Vagina (tissue), 2 donors: ENCODE results near the gene SRA1. TPM values are rescaled to one million over a fixed set of nuclear protein-coding genes. Genes with fewer than 3 reads are reported as not detected.

Experiments
- DNase-seq, 2 donors: peaks; one replicate each; pipeline ENCODE4 v3.0.0-alpha.2; 2017; ENCODE audit errors: extremely low spot score in 2 of 2
- H3K27ac ChIP-seq: fragments of 200-600 bp; sonication (generic); one replicate; pipeline ENCODE4 v1.5.1; 2019
- H3K27me3 ChIP-seq: fragments of 200-600 bp; sonication (generic); one replicate; pipeline ENCODE4 v1.5.1; 2019
- H3K36me3 ChIP-seq, 2 donors: fragments of 200-600 bp; sonication (generic); one replicate each; pipeline ENCODE4 v1.5.1; 2017 to 2019
- H3K4me1 ChIP-seq: fragments of 200-600 bp; sonication (generic); one replicate; pipeline ENCODE4 v1.5.1; 2019
- H3K4me3 ChIP-seq, 2 donors: fragments of 200-600 bp; sonication (generic); 1 replicate in 1 of 2; 2 replicates in 1 of 2; pipeline ENCODE4 v1.5.1; 2016 to 2019
- H3K9me3 ChIP-seq: fragments of 200-600 bp; sonication (generic); one replicate; pipeline ENCODE4 v1.5.1; 2019
- POLR2A ChIP-seq, 2 donors: fragments of 450-650 bp; IDR thresholded peaks; one replicate each; pipeline ENCODE4 v1.6.1; 2017; ENCODE audit warnings: antibody characterized with exemption in 2 of 2, mild to moderate bottlenecking in 2 of 2, moderate library complexity in 2 of 2
- POLR2AphosphoS5 ChIP-seq, 2 donors: sonication (generic); formaldehyde crosslinking; IDR thresholded peaks; one replicate each; pipeline ENCODE4 v1.9.0; 2017; ENCODE audit warnings: antibody characterized with exemption in 2 of 2, mild to moderate bottlenecking in 2 of 2, low read depth in 1 of 2; ENCODE audit not compliant: insufficient read depth in 1 of 2
- intact Hi-C: fragments of 100-400 bp; cut with DNase I; formaldehyde crosslinking; loops from one replicate; pipeline ENCODE4 v1.15.1; 2023
- microRNA-seq: library from miRNA; unstranded; fragments of <30 nt; microRNA quantifications from one replicate; pipeline ENCODE4, GENCODE V29; 2017; ENCODE audit warnings: borderline number of aligned reads, borderline replicate concordance
- small RNA-seq: library from RNA; depleted of rRNA; stranded (forward); fragments of <200 nt; gene quantifications from one replicate; pipeline ENCODE3, GENCODE V24; 2016
- total RNA-seq: library from RNA; depleted of rRNA; stranded (reverse); fragments of >200 nt; gene quantifications from one replicate; pipeline ENCODE4 v1.2.3, GENCODE V29; 2016
- TF ChIP-seq, protein P1 (sequence below), 3 experiments: fragments of 450-650 bp in 2 of 3; fragments of 200-600 bp in 1 of 3; sonication (generic) in 1 of 3; IDR thresholded peaks; one replicate each; pipeline ENCODE4 v1.5.1; 2017 to 2019; ENCODE audit warnings: antibody characterized with exemption in 3 of 3, mild to moderate bottlenecking in 2 of 3, moderate library complexity in 2 of 3

The SRA1 gene
- total RNA-seq, 1 donor from 2014 or later, result 20.4 TPM

DNA sequence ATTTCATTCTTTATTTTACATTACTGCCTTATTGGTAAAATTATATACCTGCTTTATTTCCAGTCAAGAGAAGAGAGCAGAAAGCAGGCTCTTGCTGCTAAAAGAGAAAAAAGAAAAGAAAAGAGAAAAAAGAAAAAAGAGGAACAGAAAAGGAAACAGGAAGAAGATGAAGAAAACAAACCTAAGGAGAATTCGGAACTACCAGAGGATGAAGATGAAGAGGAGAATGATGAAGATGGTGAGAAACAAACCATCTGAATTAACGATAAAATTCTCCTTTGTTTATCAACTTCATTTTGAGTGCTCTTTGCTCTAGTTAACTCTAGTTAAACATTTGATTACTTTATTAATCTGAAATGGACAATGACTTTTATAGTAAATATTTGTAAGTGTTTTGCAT, 33.3 kb downstream of the SRA1 start:
- no peak for DNase-seq
- TF ChIP-seq, protein P1, sequence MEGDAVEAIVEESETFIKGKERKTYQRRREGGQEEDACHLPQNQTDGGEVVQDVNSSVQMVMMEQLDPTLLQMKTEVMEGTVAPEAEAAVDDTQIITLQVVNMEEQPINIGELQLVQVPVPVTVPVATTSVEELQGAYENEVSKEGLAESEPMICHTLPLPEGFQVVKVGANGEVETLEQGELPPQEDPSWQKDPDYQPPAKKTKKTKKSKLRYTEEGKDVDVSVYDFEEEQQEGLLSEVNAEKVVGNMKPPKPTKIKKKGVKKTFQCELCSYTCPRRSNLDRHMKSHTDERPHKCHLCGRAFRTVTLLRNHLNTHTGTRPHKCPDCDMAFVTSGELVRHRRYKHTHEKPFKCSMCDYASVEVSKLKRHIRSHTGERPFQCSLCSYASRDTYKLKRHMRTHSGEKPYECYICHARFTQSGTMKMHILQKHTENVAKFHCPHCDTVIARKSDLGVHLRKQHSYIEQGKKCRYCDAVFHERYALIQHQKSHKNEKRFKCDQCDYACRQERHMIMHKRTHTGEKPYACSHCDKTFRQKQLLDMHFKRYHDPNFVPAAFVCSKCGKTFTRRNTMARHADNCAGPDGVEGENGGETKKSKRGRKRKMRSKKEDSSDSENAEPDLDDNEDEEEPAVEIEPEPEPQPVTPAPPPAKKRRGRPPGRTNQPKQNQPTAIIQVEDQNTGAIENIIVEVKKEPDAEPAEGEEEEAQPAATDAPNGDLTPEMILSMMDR (IDR thresholded peaks at IDR 0.05), result no peak
- TF ChIP-seq POLR2AphosphoS5 (IDR thresholded peaks at IDR 0.05; ENCODE audit: insufficient read depth in 1 of 2, low read depth in 1 of 2) (no peak), POLR2A (IDR thresholded peaks at IDR 0.05) (no peak)
- no peaks in the 10 kb centered on the region for H3K9me3 ChIP-seq
- H3K27ac ChIP-seq, result no peak overlapping the region
- H3K27me3 ChIP-seq, result no peaks in the 10 kb centered on the region
- no peaks in the 10 kb centered on the region for H3K4me1 ChIP-seq
- intact Hi-C loops, result no loop called here
- H3K36me3 ChIP-seq, result peaks cover 13 to 38% of the 10 kb centered on the region in 2 donors
- no peak overlapping the region for H3K4me3 ChIP-seq

GRCh38 chr5:140513124-140513523, 44.1 kb downstream of the SRA1 start:
- peaks cover 3 to 64% of the 10 kb centered on the region in 2 donors for H3K36me3 ChIP-seq
- H3K4me3 ChIP-seq, result no peak overlapping the region
- no peaks in the 10 kb centered on the region for H3K4me1 ChIP-seq
- no peak for DNase-seq
- intact Hi-C loops, result no loop called here
- no peak for TF ChIP-seq POLR2A (IDR thresholded peaks at IDR 0.05)
- TF ChIP-seq, protein P1 (IDR thresholded peaks at IDR 0.05), result no peak
- no peak for TF ChIP-seq POLR2AphosphoS5 (IDR thresholded peaks at IDR 0.05; ENCODE audit: insufficient read depth in 1 of 2, low read depth in 1 of 2)
- H3K27me3 ChIP-seq, result no peaks in the 10 kb centered on the region
- no peaks in the 10 kb centered on the region for H3K9me3 ChIP-seq
- no peak overlapping the region for H3K27ac ChIP-seq

- H3K9me3 ChIP-seq, result no peaks in the 10 kb centered on the region
- no peaks in the 10 kb centered on the region for H3K4me1 ChIP-seq
- TF ChIP-seq, protein P1 (IDR thresholded peaks at IDR 0.05), result no peak
- no peak for DNase-seq
- peaks cover 4 to 82% of the 10 kb centered on the region in 2 donors for H3K36me3 ChIP-seq
- H3K27me3 ChIP-seq, result no peaks in the 10 kb centered on the region
- no peak overlapping the region for H3K4me3 ChIP-seq
- intact Hi-C loops, result no loop called here
- no peak overlapping the region for H3K27ac ChIP-seq
Observed at GRCh38 chr5:140509898-140510297, 47.4 kb downstream of the SRA1 start.

DNA sequence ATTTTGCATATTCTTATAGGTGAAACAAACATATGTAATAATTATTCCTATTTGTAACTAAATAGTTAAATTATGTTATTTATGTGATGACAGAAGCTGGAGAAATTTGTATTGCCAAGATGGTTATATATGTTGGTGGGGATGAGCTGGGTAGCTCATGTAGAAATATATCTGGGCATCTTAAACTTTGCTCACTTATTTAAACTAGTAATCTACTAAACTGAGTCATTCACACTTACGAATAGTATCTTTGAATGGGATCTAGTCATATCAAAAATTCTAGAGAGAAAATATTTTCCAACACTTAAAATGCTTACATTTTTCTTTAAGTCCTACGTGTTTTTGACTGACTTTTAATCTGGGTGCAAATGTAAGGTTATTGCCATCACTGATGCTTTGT, 54.4 kb downstream of the SRA1 start:
- intact Hi-C loops, result no loop called here
- Histone ChIP-seq H3K4me3 (no peak overlapping the region), H3K36me3 (peaks cover 4 to 46% of the 10 kb centered on the region in 2 donors), H3K27me3 (no peaks in the 10 kb centered on the region), H3K9me3 (no peaks in the 10 kb centered on the region), H3K27ac (no peak overlapping the region), H3K4me1 (no peaks in the 10 kb centered on the region)
- no peak for DNase-seq
- no peak for TF ChIP-seq POLR2A (IDR thresholded peaks at IDR 0.05)
- TF ChIP-seq, protein P1 (IDR thresholded peaks at IDR 0.05), result no peak
- TF ChIP-seq POLR2AphosphoS5 (IDR thresholded peaks at IDR 0.05; ENCODE audit: insufficient read depth in 1 of 2, low read depth in 1 of 2), result no peak

Small RNA genes lying within 50 kb of the gene (microRNA-seq; reads per million reads assigned to microRNA genes)
- gene MIR6831, result not detected

Small RNA genes lying within 50 kb of the gene (small RNA-seq; reads per million reads assigned to genes)
- not detected for gene RF00279
- gene RF00443, result not detected

Other genes with a start within 250 kb of the SRA1 start
- gene HBEGF, start 210.9 kb downstream of the SRA1 start, total RNA-seq, result 16.2 TPM
- gene SLC4A9, start 197.3 kb downstream of the SRA1 start, total RNA-seq, result 0.25 TPM
- 140 TPM for gene ANKHD1, start 155.6 kb downstream of the SRA1 start, total RNA-seq
- 38.1 TPM for gene EIF4EBP3, start 9.8 kb downstream of the SRA1 start, total RNA-seq
- gene APBB3, start 7.1 kb upstream of the SRA1 start, total RNA-seq, result 16.7 TPM
- 21.4 TPM for gene SLC35A4, start 7.4 kb upstream of the SRA1 start, total RNA-seq
- gene CD14, start 75.7 kb upstream of the SRA1 start, total RNA-seq, result 48.4 TPM
- gene TMCO6, start 82.0 kb upstream of the SRA1 start, total RNA-seq, result 16.5 TPM
- gene NDUFA2, start 90.2 kb upstream of the SRA1 start, total RNA-seq, result 61.6 TPM
- 64.3 TPM for gene IK, start 90.4 kb upstream of the SRA1 start, total RNA-seq
- gene WDR55, start 107.4 kb upstream of the SRA1 start, total RNA-seq, result 19.9 TPM
- gene DND1, start 116.1 kb upstream of the SRA1 start, total RNA-seq, result 2.9 TPM
- gene HARS1, start 133.9 kb upstream of the SRA1 start, total RNA-seq, result 54.8 TPM
- 46.2 TPM for gene HARS2, start 134.0 kb upstream of the SRA1 start, total RNA-seq
- 22.6 TPM for gene ZMAT2, start 143.0 kb upstream of the SRA1 start, total RNA-seq
- not detected for gene PCDHA1, start 228.7 kb upstream of the SRA1 start, total RNA-seq
- gene PCDHA2, start 237.4 kb upstream of the SRA1 start, total RNA-seq, result not detected
- 0.74 TPM for gene PCDHA3, start 243.6 kb upstream of the SRA1 start, total RNA-seq
- 2.0 TPM for gene PCDHA4, start 249.6 kb upstream of the SRA1 start, total RNA-seq